Left hindlimb (tissue), 1 donor: ENCODE measurements around the gene TDG.

Experiments used
- DNase-seq: peaks from one replicate; pipeline ENCODE4 v3.0.0-alpha.2; 2018

TDG gene

DNA sequence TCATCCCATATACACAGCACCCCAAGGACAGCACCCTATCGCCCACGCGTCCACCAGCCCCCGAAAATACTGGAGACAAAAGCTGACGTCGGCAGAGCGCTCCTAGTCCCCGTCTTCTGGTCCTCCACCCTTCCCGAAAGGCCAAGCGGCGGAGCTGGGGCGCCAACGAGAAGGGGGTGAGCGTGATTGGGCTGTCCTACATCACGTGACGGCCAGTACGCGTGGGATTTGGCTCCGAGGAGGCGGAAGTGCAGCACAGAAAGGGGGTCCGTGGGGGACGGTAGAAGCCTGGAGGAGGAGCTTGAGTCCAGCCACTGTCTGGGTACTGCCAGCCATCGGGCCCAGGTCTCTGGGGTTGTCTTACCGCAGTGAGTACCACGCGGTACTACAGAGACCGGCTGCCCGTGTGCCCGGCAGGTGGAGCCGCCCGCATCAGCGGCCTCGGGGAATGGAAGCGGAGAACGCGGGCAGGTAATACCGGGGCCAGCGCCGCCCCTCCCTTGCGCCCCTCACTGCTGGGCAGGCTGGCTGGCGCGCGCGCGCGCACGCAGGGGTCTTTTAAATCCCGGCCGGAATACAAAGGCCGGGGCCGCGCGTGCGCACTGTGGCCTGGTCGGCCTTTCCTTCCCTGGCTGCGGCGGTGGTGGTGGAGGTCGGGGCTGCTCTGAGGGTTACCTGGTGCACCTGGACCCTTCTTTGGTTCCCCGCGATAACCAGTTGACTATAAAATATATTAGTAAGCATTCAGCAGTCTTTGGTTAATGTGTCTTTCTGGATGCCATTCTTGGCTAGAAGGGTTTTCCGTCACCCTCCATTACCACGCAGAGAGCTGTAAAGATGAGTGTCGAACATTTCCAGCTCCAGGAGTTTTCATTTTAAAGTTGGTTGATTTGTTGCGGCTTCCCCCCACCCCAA lies at the start of gene TDG:
TSS of gene TDG (plus strand) at position 283 of the 915 bp plus-strand sequence. CDS start at position 449, 166 bp downstream.
- peak; percentile 99 for DNase-seq

- DNase-seq, result no peak
Measured at GRCh38 chr12:103917873-103918272, 47.8 kb upstream of the TDG start.

- DNase-seq, result no peak
Measured at GRCh38 chr12:103924761-103925641, 40.7 kb upstream of the TDG start.

GRCh38 chr12:103928682-103929045 lies 37.0 kb upstream of the TDG start:
- DNase-seq, result peak; percentile 34

- DNase-seq, result peak; percentile 93
Measured at GRCh38 chr12:103929046-103929783, 36.5 kb upstream of the TDG start.

GRCh38 chr12:103929784-103930033 lies 36.0 kb upstream of the TDG start:
- DNase-seq, result peak; percentile 95

GRCh38 chr12:103930034-103930786 lies 35.5 kb upstream of the TDG start, which contains the start of gene HSP90B1:
HSP90B1 (plus strand) TSS chr12:103930410; CDS start chr12:103930516, 106 bp downstream.
- peak; percentile 100 for DNase-seq

DNA sequence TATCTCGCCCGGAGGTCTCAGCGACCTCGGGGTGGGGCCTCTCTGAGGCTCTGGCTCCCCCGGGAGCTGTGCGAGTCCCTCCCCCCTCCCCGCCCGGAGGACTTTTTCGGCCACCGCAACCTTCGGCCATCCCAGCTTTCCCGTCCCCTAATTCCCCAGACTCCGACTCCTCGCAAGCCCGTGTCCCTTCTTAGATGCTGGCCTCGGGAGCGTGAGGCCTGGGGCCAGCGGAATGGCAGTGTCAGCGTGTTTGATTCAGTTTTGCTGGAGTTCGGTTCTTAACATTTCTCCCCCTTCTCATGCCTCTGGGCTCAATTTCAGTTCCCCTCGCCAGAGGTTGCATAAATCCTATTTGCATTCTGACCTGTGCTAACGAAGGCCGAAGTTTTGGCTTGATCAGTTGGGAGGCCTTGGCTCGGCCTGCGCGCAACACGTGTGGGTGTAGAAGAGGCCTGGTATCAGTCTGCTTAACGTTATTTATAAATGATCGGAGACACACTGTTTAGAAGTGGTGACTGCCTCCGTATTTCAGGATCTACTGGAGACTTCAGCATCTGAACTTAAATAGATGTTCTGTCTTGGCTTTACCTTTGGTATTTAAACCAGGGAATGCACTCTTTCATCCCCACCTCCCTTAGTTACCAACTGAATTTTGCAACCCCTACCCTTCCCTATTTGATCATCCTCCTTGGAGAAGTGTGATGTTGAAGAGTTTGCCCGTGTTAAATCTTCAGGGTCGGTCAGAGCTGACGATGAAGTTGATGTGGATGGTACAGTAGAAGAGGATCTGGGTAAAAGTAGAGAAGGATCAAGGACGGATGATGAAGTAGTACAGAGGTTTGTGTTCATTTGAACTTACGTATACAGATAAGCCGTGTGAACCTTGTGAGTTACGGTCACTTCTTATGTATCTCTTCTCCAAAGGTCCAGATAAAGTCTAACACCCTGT lies 34.6 kb upstream of the TDG start:
- peak; percentile 67 for DNase-seq

- DNase-seq, result no peak
Measured at GRCh38 chr12:103933237-103933636, 32.4 kb upstream of the TDG start.

- no peak for DNase-seq
Measured at GRCh38 chr12:103936679-103937078, 29.0 kb upstream of the TDG start.

GRCh38 chr12:103944964-103945363 lies 20.7 kb upstream of the TDG start:
- DNase-seq, result no peak

DNA sequence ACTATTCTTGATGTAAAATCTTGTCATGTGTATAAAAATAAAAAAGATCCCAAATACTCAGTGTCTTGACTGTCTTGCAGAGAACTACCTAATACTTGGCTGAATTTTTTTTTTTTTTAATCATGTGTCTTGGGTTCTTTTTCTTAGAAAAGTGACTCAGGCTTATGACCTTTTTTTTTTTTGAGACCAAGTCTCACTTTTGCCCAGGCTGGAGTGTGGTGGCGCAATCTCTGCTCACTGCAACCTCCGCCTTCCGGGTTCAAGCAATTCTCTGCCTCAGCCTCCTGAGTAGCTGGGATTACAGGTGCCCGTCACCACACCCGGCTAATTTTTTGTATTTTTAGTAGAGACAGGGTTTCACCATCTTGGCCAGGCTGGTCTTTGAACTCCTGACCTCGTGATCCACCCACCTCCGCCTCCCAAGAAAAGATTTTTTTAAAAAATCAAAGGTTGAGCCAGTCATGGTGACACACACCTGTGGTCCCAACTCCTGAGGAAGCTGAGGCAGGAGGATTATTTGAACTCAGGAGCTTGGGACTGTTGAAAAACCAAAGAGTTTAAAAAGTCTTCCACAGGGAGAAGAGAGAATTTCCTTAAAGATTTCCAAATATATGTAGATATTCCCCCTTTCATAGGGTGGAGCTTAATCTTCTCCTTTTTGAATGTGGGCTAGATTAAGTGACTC lies 17.7 kb upstream of the TDG start:
- DNase-seq, result no peak

DNA sequence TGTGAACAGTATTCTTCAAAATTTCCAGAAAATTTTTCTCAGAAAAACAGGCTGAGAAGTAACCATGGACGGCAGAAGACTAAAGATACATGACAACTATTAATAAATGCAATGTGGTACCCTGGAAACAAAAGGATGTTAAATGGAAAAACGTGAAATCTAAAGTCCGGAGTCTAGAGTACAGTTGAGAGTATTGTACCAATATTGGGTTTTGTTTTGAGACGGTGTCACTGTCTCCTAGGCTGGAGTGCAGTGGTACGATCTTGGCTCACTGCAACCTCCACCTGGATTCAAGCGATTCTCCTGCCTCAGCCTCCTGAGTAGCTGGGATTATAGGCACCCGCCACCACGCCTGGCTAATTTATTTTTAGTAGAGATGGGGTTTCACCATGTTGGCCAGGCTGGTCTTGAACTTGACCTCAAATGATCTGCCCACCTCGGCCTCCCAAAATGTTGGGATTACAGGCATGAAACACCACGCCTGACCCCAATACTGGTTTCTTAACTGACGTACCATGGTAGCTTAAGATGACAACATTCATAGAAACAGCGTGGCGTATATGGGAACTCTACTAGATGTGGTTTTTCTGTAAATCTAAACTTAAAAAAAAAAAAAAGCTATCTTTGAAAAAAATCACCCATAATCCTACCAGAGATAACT lies 16.8 kb upstream of the TDG start:
- no peak for DNase-seq

- DNase-seq, result no peak
Measured at GRCh38 chr12:103952497-103952896, 13.2 kb upstream of the TDG start.

- no peak for DNase-seq
Measured at GRCh38 chr12:103955811-103956508, 9.7 kb upstream of the TDG start.

GRCh38 chr12:103956509-103957027 lies 9.1 kb upstream of the TDG start:
- DNase-seq, result no peak

GRCh38 chr12:103957865-103958388 lies 7.7 kb upstream of the TDG start:
- no peak for DNase-seq

- DNase-seq, result no peak
Measured at GRCh38 chr12:103958621-103959020, 7.1 kb upstream of the TDG start.
